RWPE2 (cell line): ENCODE data around the gene CHRNA9.

Experiments
- ATAC-seq: fragments of 200-7000 bp; cut with Tn5 transposase; 3 replicates; pipeline ENCODE4 v1.9.1; 2021; ENCODE audit warnings: low read depth
- DNase-seq: peaks from one replicate; pipeline ENCODE4 v3.0.0-alpha.2; 2020; ENCODE audit warnings: low spot score
- H3K27ac ChIP-seq: fragments of 450-650 bp; 2 replicates; pipeline ENCODE4 v1.5.1; 2017; ENCODE audit warnings: mild to moderate bottlenecking; ENCODE audit not compliant: poor library complexity, severe bottlenecking
- H3K27me3 ChIP-seq: fragments of 250-450 bp; sonication (Bioruptor Pico); 2 replicates; pipeline ENCODE4 v1.5.1; 2021; ENCODE audit warnings: mild to moderate bottlenecking, moderate library complexity; ENCODE audit not compliant: insufficient read depth, poor library complexity, severe bottlenecking
- H3K36me3 ChIP-seq: fragments of 250-450 bp; sonication (Bioruptor Pico); 2 replicates; pipeline ENCODE4 v1.5.1; 2020; ENCODE audit warnings: low read depth, mild to moderate bottlenecking, moderate library complexity
- H3K4me1 ChIP-seq: fragments of 250-450 bp; sonication (Bioruptor Pico); 2 replicates; pipeline ENCODE4 v1.5.1; 2021; ENCODE audit warnings: mild to moderate bottlenecking, moderate library complexity; ENCODE audit not compliant: insufficient read depth, poor library complexity, severe bottlenecking
- H3K4me3 ChIP-seq: fragments of 250-450 bp; sonication (Bioruptor Pico); 2 replicates; pipeline ENCODE4 v1.5.1; 2021; ENCODE audit warnings: mild to moderate bottlenecking, moderate library complexity; ENCODE audit not compliant: severe bottlenecking
- H3K9me3 ChIP-seq: fragments of 250-450 bp; sonication (Bioruptor Pico); 2 replicates; pipeline ENCODE4 v1.5.1; 2021; ENCODE audit warnings: mild to moderate bottlenecking, moderate library complexity; ENCODE audit not compliant: severe bottlenecking
- TF ChIP-seq, protein P1 (sequence below): fragments of 450-650 bp; IDR thresholded peaks from one replicate; pipeline ENCODE4 v1.5.1; 2017; ENCODE audit warnings: mild to moderate bottlenecking, moderate library complexity; ENCODE audit not compliant: poor library complexity, severe bottlenecking

CHRNA9 gene

DNA sequence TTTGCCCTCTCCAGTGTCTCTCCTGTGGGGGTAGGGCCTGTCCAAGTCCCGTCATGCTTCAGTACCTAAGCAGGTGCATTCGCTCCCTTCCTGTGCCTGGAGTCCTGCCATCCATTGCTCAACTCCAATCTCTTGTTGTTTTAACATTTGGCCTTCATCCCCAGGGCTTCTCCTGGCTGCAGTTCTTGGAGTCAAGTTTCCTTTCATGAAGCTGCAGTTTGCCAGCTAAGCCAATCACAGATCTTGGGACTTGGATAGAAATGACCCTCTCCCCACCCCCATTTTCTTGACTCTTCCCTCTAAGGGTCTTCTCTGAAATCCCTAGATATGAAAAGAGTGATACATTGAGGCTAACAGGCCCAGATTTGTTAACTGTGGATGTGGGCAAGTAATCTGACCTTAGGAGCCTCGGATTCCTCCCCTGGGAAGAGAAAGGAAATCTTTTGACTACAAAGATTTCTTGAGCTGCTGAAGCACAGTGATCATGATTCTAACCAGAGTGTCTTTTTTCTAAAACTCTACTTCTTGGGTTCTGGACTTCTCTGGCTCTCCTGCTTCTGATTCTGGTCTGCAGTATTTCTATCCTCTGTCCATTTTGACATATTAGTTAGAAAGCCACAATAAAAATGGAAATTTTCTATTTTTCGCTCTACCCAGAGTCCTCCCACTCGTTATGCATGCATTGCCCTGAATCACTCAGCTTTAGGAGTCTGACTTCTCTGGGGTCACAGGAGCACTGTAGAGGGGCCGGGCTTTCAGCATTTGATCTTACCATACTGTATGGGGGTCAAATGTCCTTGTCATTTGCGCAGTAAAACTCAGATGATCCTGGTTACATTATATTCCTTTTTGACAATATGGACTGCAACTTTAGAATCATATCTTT is 61.0 kb downstream of the CHRNA9 start:
- H3K4me3 ChIP-seq, result no peak overlapping the region
- H3K36me3 ChIP-seq, result no peaks in the 10 kb centered on the region
- DNase-seq (no peak), ATAC-seq (peak; percentile 84)
- peaks cover 6% of the 10 kb centered on the region for H3K4me1 ChIP-seq
- no peak overlapping the region for H3K27ac ChIP-seq
- no peaks in the 10 kb centered on the region for H3K27me3 ChIP-seq
- TF ChIP-seq, protein P1, sequence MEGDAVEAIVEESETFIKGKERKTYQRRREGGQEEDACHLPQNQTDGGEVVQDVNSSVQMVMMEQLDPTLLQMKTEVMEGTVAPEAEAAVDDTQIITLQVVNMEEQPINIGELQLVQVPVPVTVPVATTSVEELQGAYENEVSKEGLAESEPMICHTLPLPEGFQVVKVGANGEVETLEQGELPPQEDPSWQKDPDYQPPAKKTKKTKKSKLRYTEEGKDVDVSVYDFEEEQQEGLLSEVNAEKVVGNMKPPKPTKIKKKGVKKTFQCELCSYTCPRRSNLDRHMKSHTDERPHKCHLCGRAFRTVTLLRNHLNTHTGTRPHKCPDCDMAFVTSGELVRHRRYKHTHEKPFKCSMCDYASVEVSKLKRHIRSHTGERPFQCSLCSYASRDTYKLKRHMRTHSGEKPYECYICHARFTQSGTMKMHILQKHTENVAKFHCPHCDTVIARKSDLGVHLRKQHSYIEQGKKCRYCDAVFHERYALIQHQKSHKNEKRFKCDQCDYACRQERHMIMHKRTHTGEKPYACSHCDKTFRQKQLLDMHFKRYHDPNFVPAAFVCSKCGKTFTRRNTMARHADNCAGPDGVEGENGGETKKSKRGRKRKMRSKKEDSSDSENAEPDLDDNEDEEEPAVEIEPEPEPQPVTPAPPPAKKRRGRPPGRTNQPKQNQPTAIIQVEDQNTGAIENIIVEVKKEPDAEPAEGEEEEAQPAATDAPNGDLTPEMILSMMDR, result no peak
- no peaks in the 10 kb centered on the region for H3K9me3 ChIP-seq

DNA sequence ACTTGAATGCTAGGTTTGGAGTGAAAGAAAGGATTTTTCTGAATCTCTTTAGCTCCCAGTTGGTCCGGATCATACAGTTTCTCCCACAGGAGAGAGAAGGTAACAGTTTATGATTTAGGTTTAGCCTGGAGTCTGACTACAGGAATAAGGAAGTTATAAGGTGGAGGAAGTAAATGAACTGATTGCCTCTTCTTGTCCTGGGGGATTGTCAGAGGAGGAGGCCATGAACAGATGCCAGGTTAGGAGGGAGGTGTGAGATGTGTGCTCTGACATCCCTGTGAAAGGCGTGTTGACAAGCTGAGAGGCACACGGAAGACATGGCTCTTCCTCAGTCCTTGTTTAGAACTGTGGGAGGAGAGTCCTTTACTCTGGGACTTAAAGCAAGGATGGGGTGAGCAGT is 64.4 kb downstream of the CHRNA9 start:
- peaks cover 11% of the 10 kb centered on the region for H3K4me1 ChIP-seq
- H3K36me3 ChIP-seq, result no peaks in the 10 kb centered on the region
- H3K27me3 ChIP-seq, result no peaks in the 10 kb centered on the region
- TF ChIP-seq, protein P1, result no peak
- ATAC-seq (no peak), DNase-seq (no peak)
- no peaks in the 10 kb centered on the region for H3K9me3 ChIP-seq
- H3K4me3 ChIP-seq, result no peak overlapping the region
- no peak overlapping the region for H3K27ac ChIP-seq

DNA sequence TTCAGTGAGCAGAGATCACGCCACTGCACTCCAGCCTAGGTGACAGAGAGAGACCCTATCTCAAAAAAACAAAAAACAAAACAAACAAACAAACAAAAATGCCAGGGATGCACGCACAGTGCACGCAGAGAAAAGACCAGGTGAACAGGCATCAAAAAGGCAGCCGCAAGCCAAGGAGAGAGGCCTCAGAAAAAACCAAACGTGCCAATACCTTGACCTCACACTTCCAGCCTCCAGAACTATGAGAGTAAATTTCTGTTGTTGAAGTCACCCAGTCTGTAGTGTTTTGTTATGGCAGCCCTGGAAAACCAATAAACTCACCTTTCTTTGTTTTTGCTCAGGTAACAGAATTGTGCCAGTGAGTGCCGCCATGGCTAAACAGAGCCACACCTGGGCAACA is 66.0 kb downstream of the CHRNA9 start:
- no peak for ATAC-seq
- H3K27me3 ChIP-seq, result no peaks in the 10 kb centered on the region
- H3K9me3 ChIP-seq, result no peaks in the 10 kb centered on the region
- DNase-seq, result no peak
- TF ChIP-seq, protein P1, result no peak
- H3K4me3 ChIP-seq, result no peak overlapping the region
- H3K27ac ChIP-seq, result no peak overlapping the region
- H3K4me1 ChIP-seq, result peaks cover 9% of the 10 kb centered on the region
- no peaks in the 10 kb centered on the region for H3K36me3 ChIP-seq

DNA sequence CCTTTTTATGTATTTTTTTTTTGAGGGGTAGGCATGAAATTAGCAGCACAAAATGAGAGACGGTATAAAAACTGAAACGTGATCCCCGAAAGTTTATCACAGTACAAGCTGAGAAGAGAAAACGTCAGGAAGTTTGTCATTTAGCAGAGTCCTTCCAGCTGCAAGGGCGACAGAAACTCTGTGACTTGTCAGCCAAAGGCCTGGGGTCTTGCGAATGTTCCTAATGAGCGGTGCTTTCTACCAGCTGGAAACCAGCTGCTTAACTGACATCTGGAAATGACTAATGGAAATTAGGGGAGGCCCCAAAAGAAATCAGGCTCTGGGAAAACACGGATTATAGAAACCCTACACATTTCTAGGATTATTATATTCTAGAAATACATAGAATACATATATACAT is 66.5 kb downstream of the CHRNA9 start:
- TF ChIP-seq, protein P1, result no peak
- ATAC-seq, result no peak
- Histone ChIP-seq H3K4me1 (peaks cover 5% of the 10 kb centered on the region), H3K27me3 (no peaks in the 10 kb centered on the region), H3K4me3 (no peak overlapping the region), H3K27ac (no peak overlapping the region), H3K36me3 (no peaks in the 10 kb centered on the region), H3K9me3 (no peaks in the 10 kb centered on the region)
- DNase-seq, result no peak

DNA sequence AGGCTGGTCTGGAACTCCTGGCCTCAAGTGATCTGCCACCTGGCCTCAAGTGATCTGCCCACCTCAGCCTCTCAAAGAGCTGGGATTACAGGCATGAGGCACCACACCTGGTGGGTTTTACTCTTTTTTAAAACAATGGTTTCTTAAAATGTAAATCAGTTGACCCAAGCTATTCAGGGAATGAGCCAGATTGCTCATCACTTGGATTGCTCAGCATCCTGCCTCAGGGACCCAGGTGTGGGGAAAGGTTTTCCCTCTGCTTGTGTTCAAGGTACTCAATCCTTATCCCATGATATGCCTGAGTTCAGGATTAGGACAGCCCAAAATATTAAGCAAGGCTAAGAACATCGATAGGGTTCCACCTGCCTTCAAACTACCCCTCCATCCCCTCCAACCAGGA is 67.4 kb downstream of the CHRNA9 start:
- TF ChIP-seq, protein P1, result no peak
- DNase-seq (no peak), ATAC-seq (peak; percentile 76)
- Histone ChIP-seq H3K27me3 (no peaks in the 10 kb centered on the region), H3K9me3 (no peaks in the 10 kb centered on the region), H3K4me3 (no peak overlapping the region), H3K4me1 (peaks cover 5% of the 10 kb centered on the region), H3K27ac (peak overlapping the region; percentile 15), H3K36me3 (no peaks in the 10 kb centered on the region)
